ENCODE data around the gene CROCC2.
A peak's percentile ranks its signal among the peaks of the same experiment; 100 is the strongest.

The CROCC2 gene

GRCh38 chr2:240988146-240988545, 82.0 kb downstream of the CROCC2 start:
- no peak for DNase-seq (ENCODE audit: low spot score)

GRCh38 chr2:240988571-240989271, 82.6 kb downstream of the CROCC2 start:
- DNase-seq (ENCODE audit: low spot score), result no peak

GRCh38 chr2:240989451-240990265, 83.5 kb downstream of the CROCC2 start:
- peak; percentile 66 for DNase-seq (ENCODE audit: low spot score)

GRCh38 chr2:240990266-240990529, 84.1 kb downstream of the CROCC2 start:
- DNase-seq (ENCODE audit: low spot score), result no peak

- no peak for DNase-seq (ENCODE audit: low spot score)
Observed at GRCh38 chr2:240990726-240991377, 84.7 kb downstream of the CROCC2 start.

GRCh38 chr2:240991378-240992263, 85.5 kb downstream of the CROCC2 start:
- DNase-seq (ENCODE audit: low spot score), result peak; percentile 38

- no peak for DNase-seq (ENCODE audit: low spot score)
Observed at GRCh38 chr2:240992572-240993291, 86.6 kb downstream of the CROCC2 start.

GRCh38 chr2:240993446-240994170, 87.5 kb downstream of the CROCC2 start:
- DNase-seq (ENCODE audit: low spot score), result no peak

GRCh38 chr2:240994171-240994896, 88.2 kb downstream of the CROCC2 start:
- DNase-seq (ENCODE audit: low spot score), result no peak

GRCh38 chr2:240995041-240996021, 89.2 kb downstream of the CROCC2 start:
- DNase-seq (ENCODE audit: low spot score), result no peak

GRCh38 chr2:240996161-240996833, 90.2 kb downstream of the CROCC2 start:
- no peak for DNase-seq (ENCODE audit: low spot score)

GRCh38 chr2:240996834-240997140, 90.7 kb downstream of the CROCC2 start:
- no peak for DNase-seq (ENCODE audit: low spot score)

GRCh38 chr2:240997141-240997855, 91.2 kb downstream of the CROCC2 start:
- DNase-seq (ENCODE audit: low spot score), result no peak

- DNase-seq (ENCODE audit: low spot score), result peak; percentile 93
Observed at GRCh38 chr2:240997856-240998705, 91.9 kb downstream of the CROCC2 start, which contains the start of gene SNED1. TSS of gene SNED1 (plus strand) at chr2:240998618. CDS start at chr2:240998838, 220 bp downstream.

- no peak for DNase-seq (ENCODE audit: low spot score)
Observed at GRCh38 chr2:240998706-240998994, 92.5 kb downstream of the CROCC2 start.

GRCh38 chr2:240998995-240999791, 93.1 kb downstream of the CROCC2 start:
- DNase-seq (ENCODE audit: low spot score), result peak; percentile 64

Data from iPS-NIHi11 (cell line).